ENCODE results near the gene HS3ST4. TPM values are rescaled to one million over a fixed set of nuclear protein-coding genes. Genes with fewer than 3 reads are reported as not detected.

The HS3ST4 gene
- total RNA-seq, 1 donor = not detected

DNA sequence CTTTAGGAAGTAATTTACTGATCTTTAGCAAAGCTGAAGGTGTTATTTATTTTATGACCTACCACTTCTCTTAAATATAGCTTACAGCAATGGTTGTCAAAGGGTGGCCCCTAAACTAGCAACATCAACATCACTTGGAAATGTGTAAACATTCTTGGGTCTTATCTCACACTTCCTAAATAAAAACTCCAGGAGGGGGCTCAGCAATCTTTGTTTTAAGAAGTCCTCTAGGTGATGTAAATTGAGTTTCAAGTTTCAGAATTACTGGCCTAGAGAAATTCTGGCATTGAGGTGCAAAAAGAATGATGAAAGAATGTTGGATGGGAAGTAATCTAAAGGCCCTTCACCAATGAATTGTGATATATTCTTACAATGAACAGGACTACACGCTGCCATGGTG is 142.3 kb downstream of the HS3ST4 start:
- TF ChIP-seq, protein P1, sequence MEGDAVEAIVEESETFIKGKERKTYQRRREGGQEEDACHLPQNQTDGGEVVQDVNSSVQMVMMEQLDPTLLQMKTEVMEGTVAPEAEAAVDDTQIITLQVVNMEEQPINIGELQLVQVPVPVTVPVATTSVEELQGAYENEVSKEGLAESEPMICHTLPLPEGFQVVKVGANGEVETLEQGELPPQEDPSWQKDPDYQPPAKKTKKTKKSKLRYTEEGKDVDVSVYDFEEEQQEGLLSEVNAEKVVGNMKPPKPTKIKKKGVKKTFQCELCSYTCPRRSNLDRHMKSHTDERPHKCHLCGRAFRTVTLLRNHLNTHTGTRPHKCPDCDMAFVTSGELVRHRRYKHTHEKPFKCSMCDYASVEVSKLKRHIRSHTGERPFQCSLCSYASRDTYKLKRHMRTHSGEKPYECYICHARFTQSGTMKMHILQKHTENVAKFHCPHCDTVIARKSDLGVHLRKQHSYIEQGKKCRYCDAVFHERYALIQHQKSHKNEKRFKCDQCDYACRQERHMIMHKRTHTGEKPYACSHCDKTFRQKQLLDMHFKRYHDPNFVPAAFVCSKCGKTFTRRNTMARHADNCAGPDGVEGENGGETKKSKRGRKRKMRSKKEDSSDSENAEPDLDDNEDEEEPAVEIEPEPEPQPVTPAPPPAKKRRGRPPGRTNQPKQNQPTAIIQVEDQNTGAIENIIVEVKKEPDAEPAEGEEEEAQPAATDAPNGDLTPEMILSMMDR (IDR thresholded peaks at IDR 0.05; ENCODE audit: insufficient read depth, low read depth, low read length) = no peak
- no peak for DNase-seq (ENCODE audit: low read depth)
- no peak overlapping the region for H3K4me3 ChIP-seq (ENCODE audit: low read depth, low read length)

GRCh38 chr16:25835126-25835525 is 143.4 kb downstream of the HS3ST4 start:
- TF ChIP-seq, protein P1 (IDR thresholded peaks at IDR 0.05; ENCODE audit: insufficient read depth, low read depth, low read length) = no peak
- no peak overlapping the region for H3K4me3 ChIP-seq (ENCODE audit: low read depth, low read length)
- DNase-seq (ENCODE audit: low read depth) = no peak

DNA sequence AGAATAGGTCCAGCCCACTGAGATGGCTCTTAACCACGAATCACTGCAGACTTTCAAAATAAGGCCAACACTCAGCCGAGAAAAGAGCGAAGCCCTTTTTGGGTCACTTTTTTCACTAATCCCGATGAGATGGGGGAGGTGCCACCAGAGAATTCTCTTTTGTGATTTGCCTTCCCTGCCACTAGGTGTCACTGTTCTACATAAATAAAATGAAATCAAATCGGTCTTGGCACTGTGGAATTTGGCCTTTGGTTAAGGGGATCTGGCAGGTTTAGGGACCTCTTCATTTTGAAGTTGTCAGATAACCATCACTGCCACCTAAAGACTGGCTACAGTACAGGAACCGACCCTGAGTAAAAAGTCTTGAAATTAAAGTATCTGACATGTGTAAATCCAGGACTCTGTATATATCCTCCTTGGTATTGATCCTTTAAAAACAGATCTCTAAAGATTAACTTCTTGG is 147.0 kb downstream of the HS3ST4 start:
- no peak overlapping the region for H3K4me3 ChIP-seq (ENCODE audit: low read depth, low read length)
- TF ChIP-seq, protein P1 (IDR thresholded peaks at IDR 0.05; ENCODE audit: insufficient read depth, low read depth, low read length) = peak; percentile 66
- DNase-seq (ENCODE audit: low read depth) = peak; percentile 53

- H3K4me3 ChIP-seq (ENCODE audit: low read depth, low read length) = no peak overlapping the region
- DNase-seq (ENCODE audit: low read depth) = no peak
- TF ChIP-seq, protein P1 (IDR thresholded peaks at IDR 0.05; ENCODE audit: insufficient read depth, low read depth, low read length) = no peak
Observed at GRCh38 chr16:25841761-25842160, 150.0 kb downstream of the HS3ST4 start.

GRCh38 chr16:25845901-25846300 is 154.1 kb downstream of the HS3ST4 start:
- TF ChIP-seq, protein P1 (IDR thresholded peaks at IDR 0.05; ENCODE audit: insufficient read depth, low read depth, low read length) = no peak
- no peak for DNase-seq (ENCODE audit: low read depth)
- no peak overlapping the region for H3K4me3 ChIP-seq (ENCODE audit: low read depth, low read length)

- no peak overlapping the region for H3K4me3 ChIP-seq (ENCODE audit: low read depth, low read length)
- no peak for DNase-seq (ENCODE audit: low read depth)
- TF ChIP-seq, protein P1 (IDR thresholded peaks at IDR 0.05; ENCODE audit: insufficient read depth, low read depth, low read length) = no peak
Observed at GRCh38 chr16:25854141-25854540, 162.4 kb downstream of the HS3ST4 start.

GRCh38 chr16:25855063-25855462 is 163.3 kb downstream of the HS3ST4 start:
- no peak for DNase-seq (ENCODE audit: low read depth)
- TF ChIP-seq, protein P1 (IDR thresholded peaks at IDR 0.05; ENCODE audit: insufficient read depth, low read depth, low read length) = no peak
- no peak overlapping the region for H3K4me3 ChIP-seq (ENCODE audit: low read depth, low read length)

Data from fibroblast of villous mesenchyme (primary cell).